Endothelial cell of umbilical vein (primary cell): ENCODE measurements around the gene TRIML2.

ENCODE experiments used
- CTCF ChIP-seq, 2 donors: IDR thresholded peaks; 1 replicate in 1 of 2; 2 replicates in 1 of 2; pipeline ENCODE4 v1.5.1; 2011; ENCODE audit warnings: low read length in 2 of 2, mild to moderate bottlenecking in 2 of 2, moderate library complexity in 2 of 2, control low read depth in 1 of 2, inconsistent platforms in 1 of 2, low read depth in 1 of 2; ENCODE audit not compliant: insufficient read depth in 1 of 2; ENCODE audit errors: extremely low read depth in 1 of 2
- EZH2 ChIP-seq: IDR thresholded peaks from 2 replicates; pipeline ENCODE4 v1.6.1; 2012; ENCODE audit warnings: borderline replicate concordance, low read depth, mild to moderate bottlenecking, moderate library complexity, low read length, inconsistent platforms; ENCODE audit not compliant: severe bottlenecking
- FOS ChIP-seq: IDR thresholded peaks from 2 replicates; pipeline ENCODE4 v1.6.1; 2011; ENCODE audit warnings: mild to moderate bottlenecking, low read length, moderate library complexity, borderline replicate concordance; ENCODE audit not compliant: insufficient read depth
- JUN ChIP-seq: IDR thresholded peaks from 2 replicates; pipeline ENCODE4 v1.6.1; 2011; ENCODE audit warnings: borderline replicate concordance, low read depth; ENCODE audit not compliant: insufficient read length, insufficient read depth
- POLR2A ChIP-seq: IDR thresholded peaks from 2 replicates; pipeline ENCODE4 v1.6.1; 2012; ENCODE audit warnings: low read depth, mild to moderate bottlenecking, control low read depth, low read length
- POLR2AphosphoS5 ChIP-seq: IDR thresholded peaks from 2 replicates; pipeline ENCODE4 v1.6.1; 2012; ENCODE audit warnings: low read depth, mild to moderate bottlenecking, control low read depth, low read length, moderate library complexity; ENCODE audit not compliant: insufficient read depth

DNA sequence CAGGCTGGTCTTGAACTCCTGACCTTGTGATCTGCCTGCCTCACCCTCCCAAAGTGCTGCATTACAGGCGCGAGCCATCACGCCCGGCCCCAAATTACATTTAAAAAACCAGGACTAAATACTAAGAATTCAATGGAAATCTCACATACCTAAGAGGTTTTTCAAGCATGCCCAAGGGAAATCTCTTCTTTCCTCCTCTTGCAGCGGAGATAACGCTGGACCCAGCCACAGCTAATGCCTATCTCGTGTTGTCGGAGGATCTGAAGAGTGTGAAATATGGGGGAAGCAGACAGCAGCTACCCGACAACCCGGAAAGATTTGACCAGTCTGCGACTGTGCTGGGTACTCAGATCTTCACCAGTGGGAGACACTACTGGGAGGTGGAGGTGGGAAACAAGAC lies 37.2 kb upstream of the TRIML2 start:
- TF ChIP-seq CTCF (IDR thresholded peaks at IDR 0.05; ENCODE audit: extremely low read depth in 1 of 2, insufficient read depth in 1 of 2, low read depth in 1 of 2, low read length in 2 of 2) (no peak), POLR2A (no peak), EZH2 (no peak), JUN (no peak), POLR2AphosphoS5 (no peak), FOS (no peak)
